Epithelial cell of proximal tubule (primary cell): ENCODE results near the gene IGSF3. TPM values are rescaled to one million over a fixed set of nuclear protein-coding genes. Genes with fewer than 3 reads are reported as not detected.

Experiments
- DNase-seq: peaks from one replicate; pipeline ENCODE4 v3.0.0-alpha.2; 2011; ENCODE audit warnings: low read depth
- H3K4me3 ChIP-seq: 2 replicates; pipeline ENCODE4 v1.5.1; 2011; ENCODE audit warnings: low read depth, mild to moderate bottlenecking, low read length
- CTCF ChIP-seq: conservative IDR thresholded peaks from 2 replicates; pipeline ENCODE4 v1.5.1; 2012; ENCODE audit warnings: low read depth, mild to moderate bottlenecking, low read length
- total RNA-seq: library from RNA; depleted of rRNA; stranded (reverse); fragments of >200 nt; gene quantifications from 2 replicates; pipeline ENCODE4 v1.2.3, GENCODE V29; 2015

IGSF3 gene
- total RNA-seq, 1 donor from 2014 or later = 21.4 TPM

- no peak for DNase-seq
- TF ChIP-seq CTCF = no peak
- H3K4me3 ChIP-seq = no peak overlapping the region
Measured at GRCh38 chr1:116679828-116680628, 12.5 kb upstream of the IGSF3 start.

GRCh38 chr1:116679091-116679827 lies 11.7 kb upstream of the IGSF3 start:
- TF ChIP-seq CTCF = no peak
- no peak for DNase-seq
- H3K4me3 ChIP-seq = no peak overlapping the region

GRCh38 chr1:116678732-116679090 lies 11.2 kb upstream of the IGSF3 start:
- H3K4me3 ChIP-seq = no peak overlapping the region
- DNase-seq = no peak
- no peak for TF ChIP-seq CTCF

- DNase-seq = no peak
- no peak for TF ChIP-seq CTCF
- H3K4me3 ChIP-seq = no peak overlapping the region
Measured at GRCh38 chr1:116677474-116678062, 10.0 kb upstream of the IGSF3 start.

- DNase-seq = no peak
- H3K4me3 ChIP-seq = no peak overlapping the region
- no peak for TF ChIP-seq CTCF
Measured at GRCh38 chr1:116676291-116676690, 8.8 kb upstream of the IGSF3 start.

- no peak for TF ChIP-seq CTCF
- DNase-seq = no peak
Measured at GRCh38 chr1:116674751-116675150, 7.2 kb upstream of the IGSF3 start.

More at GRCh38 chr1:116674751-116675150, 7.2 kb upstream of the IGSF3 start:
- no peak overlapping the region for H3K4me3 ChIP-seq
